ENCODE data around the gene COX7A2L.
"Not testable (repeated sequence)": the region's sequence is repeated elsewhere in the genome, so short reads cannot be mapped to it uniquely, and the experiment has no call there.

The COX7A2L gene, protein sequence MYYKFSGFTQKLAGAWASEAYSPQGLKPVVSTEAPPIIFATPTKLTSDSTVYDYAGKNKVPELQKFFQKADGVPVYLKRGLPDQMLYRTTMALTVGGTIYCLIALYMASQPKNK

GRCh38 chr2:42360890-42361727 is at the start of gene COX7A2L:
Gene COX7A2L, minus strand, starts transcription at chr2:42361217. Its CDS starts 56 bp downstream, at chr2:42361161.
- peak; percentile 94 for DNase-seq

DNA sequence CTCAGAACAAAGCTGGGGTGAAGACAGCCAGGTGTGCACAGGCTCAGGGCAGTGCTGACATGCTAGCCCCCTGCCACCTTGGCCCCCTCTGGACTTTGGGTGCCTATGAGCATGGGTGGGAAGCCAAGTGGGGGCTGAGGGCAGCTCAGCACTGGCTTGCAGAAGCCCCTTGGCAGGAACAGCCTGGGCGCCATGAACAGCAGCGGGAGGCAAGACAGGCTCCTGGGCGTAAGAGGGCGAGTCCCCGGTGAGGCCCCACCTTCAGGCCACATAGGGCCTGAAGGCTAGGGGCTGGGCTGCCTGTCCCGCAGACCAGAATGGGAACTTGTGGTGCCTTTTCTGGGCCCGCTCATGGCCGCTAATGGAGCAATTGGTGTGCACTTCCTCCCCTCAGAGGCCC is 47.0 kb upstream of the COX7A2L start:
- no peak for DNase-seq

DNA sequence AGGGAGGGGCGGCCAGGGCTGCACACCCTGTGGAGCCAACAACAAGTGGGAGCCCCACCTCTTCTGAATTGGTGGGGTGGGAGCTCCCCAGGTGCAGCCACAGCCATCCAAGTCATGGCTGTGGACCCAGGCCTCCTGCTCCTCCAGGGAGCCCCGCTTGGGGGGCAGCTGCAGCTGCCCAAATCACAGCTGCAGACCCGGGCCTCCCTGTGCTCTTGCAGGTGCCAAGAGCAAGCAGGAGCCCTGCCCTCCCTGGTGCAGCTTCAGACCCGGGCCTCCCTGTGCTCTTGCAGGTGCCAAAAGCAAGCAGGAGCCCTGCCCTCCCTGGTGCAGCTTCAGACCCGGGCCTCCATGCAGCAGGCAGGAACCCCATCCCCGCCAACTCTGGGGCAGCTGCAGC is 46.5 kb upstream of the COX7A2L start:
- DNase-seq: no peak

GRCh38 chr2:42404676-42405075 is 43.7 kb upstream of the COX7A2L start:
- DNase-seq: no peak

DNA sequence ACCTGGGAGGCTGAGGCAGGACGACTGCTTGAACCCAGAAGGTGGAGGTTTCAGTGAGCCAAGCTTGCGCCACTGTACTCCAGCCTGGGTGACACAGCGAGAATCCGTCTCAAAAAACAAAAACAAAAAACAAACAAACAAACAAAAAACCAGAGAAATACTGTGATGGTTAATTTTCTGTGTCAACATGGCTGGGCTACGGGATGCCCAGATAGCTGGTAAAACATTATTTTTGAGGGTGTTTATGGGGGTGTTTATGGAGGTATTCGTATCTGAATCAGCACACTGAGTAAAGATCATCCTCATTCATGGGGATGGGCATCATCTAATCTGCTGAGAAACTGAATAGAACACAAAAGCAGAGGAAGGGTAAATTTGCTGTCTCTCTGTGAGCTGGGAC is 40.8 kb upstream of the COX7A2L start:
- no peak for DNase-seq

DNA sequence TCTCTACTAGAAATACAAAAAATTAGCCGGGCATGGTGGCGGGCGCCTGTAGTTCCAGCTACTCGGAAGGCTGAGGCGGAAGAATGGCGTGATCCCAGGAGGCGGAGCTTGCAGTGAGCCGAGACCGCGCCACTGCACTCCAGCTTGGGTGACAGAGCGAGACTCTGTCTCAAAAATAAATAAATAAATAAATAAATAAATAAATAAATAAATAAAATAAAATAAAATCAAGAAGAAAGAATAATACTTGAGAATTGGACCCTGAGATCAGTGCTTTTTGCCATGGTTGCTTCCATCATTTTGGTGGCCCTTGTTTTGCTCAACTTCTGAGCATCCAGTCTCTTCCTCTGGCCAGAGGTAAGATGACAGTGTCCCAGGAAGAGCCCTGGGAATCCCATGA is 37.0 kb upstream of the COX7A2L start:
- not testable (repeated sequence) for DNase-seq

DNA sequence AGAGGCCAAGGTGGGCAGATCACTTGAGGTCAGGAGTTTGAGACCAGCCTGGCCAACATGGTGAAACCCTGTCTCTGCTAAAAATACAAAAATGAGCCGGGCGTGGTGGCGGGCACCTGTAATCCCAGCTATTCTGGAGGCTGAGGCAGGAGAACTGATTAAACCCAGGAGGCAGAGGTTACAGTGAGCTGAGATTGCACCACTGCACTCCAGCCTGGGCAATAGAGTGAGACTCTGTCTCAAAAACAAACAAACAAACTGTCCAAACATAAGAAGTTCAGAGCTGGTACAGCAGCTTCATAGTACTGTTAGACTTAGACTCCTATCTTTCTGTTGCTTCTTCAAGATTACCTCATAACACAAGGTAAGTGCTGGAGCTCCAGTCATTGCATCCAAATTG is 32.3 kb upstream of the COX7A2L start:
- not testable (repeated sequence) for DNase-seq

- no peak for DNase-seq
Observed at GRCh38 chr2:42392191-42392590, 31.2 kb upstream of the COX7A2L start.

- no peak for DNase-seq
Observed at GRCh38 chr2:42390401-42390969, 29.5 kb upstream of the COX7A2L start.

DNA sequence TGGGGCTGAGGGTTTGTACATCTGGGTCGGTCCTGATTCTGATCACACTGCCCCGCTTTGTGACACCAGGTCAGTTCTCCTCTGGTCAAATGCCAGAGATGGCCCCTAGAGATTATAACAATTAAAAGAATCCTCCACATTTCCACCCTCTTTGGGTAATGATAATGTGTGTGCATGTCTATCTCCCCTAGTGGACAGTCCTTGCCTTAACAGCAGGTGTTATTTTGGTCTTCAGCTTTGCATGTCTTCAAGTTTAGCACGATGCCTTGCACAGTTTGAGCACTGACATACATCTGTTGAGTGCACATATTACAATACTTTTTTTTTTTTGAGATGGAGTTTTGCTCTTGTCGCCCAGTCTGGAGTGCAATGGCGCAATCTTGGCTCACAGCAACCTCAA is 25.7 kb upstream of the COX7A2L start:
- no peak for DNase-seq

GRCh38 chr2:42385225-42385624 is 24.2 kb upstream of the COX7A2L start:
- DNase-seq: no peak

DNA sequence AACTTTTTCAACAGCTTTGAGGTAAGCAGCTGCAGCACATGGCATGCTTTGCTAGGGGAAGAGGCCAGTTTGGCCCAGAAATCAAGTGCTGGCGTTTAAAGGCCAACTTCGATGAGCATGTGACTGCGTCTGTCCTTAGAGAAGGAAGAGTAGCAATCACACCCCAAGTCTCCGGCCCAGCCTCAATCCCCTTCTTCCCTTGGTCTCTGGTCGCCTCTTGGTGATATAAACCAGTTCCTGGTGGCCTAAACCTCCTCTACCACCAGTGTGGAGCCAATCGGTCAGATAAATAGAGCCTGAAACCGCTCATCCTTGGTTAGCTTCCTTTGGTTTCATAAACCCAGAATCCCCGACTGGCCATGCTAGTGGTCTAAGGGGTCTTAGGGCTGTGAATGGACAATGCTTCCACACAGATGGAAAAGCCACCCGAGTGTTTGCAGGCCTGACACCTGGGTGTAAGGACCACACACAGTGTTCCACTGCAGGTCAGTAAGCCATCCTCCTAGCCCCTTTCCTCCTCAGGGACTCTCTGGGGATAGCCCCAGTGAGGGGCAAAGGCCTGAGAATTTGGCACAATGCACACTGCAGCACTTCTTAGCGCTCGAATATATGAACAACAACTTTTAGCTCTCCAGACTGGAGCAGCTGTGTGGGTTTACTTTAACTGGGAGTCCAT is 23.0 kb upstream of the COX7A2L start:
- DNase-seq: no peak

- DNase-seq: no peak
Observed at GRCh38 chr2:42382144-42382543, 21.1 kb upstream of the COX7A2L start.

DNA sequence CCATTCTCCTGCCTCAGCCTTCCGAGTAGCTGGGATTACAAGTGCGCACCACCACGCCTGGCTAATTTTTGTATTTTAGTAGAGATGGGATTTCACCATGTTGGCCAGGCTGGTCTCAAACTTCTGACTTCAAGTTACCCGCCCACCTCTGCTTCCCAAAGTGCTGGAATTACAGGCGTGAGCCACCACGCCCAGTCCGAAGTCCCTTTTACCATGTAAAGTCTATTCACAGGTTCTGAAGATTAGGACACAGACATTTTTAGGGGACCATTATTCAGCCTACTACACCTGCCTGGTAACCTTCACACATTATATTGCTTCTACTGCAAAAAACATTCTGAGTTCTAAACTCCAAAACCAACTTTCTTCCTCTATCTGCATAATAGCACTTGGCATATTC is 19.0 kb upstream of the COX7A2L start:
- not testable (repeated sequence) for DNase-seq

DNA sequence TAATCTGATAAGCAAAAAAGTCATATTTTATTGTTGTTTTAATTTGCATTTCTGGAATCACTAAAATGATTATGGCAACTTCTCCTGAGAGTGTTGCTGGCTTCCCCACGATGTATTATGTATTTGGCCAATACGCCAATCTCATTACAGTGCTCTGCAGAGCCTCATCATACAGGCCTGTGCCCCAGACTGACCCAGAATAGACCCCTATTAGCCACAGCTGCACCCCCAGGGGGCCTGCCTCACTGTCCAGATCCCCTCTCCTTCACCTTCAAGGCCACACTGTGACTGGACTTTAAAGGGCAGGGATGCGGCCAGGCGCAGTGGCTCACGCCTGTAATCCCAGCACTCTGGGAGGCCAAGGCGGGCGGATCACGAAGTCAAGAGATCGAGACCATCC is 17.4 kb upstream of the COX7A2L start:
- DNase-seq: no peak

- no peak for DNase-seq
Observed at GRCh38 chr2:42376758-42377157, 15.7 kb upstream of the COX7A2L start.

DNA sequence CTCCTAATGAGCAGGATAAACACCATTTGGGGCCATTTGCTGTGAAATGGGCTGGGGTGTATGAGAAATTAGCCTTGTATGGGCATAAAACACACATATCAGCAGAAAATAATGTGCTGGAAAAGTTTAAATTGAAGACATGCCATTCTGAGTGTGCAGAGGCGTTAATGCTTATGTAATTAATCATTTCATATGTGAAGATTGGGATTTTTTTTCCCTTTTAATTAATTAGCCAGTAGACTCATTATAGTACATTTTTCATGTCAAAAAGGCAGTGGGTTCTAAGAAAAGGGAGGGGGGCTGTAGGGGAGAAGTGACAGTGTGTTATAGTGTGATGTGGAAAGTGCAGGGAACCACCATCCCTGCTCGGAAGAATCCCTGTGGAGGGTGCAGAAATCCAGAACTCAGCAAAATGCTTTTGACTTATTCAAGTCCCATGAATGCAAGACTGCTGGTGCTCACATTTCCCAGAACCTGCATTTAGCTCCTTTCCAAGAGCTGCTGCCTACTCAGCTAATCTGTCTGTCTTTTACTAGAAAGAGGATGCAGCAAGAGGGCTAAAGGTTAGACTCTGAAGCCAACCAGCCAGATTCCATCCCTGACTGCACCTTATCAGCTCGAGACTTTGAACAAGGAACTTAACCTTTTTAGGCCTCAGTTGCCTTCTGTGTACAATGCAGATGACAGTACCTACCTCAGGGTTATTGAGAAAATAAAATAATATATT is 11.6 kb upstream of the COX7A2L start:
- DNase-seq: no peak

GRCh38 chr2:42371611-42372473 is 10.8 kb upstream of the COX7A2L start:
- no peak for DNase-seq

DNA sequence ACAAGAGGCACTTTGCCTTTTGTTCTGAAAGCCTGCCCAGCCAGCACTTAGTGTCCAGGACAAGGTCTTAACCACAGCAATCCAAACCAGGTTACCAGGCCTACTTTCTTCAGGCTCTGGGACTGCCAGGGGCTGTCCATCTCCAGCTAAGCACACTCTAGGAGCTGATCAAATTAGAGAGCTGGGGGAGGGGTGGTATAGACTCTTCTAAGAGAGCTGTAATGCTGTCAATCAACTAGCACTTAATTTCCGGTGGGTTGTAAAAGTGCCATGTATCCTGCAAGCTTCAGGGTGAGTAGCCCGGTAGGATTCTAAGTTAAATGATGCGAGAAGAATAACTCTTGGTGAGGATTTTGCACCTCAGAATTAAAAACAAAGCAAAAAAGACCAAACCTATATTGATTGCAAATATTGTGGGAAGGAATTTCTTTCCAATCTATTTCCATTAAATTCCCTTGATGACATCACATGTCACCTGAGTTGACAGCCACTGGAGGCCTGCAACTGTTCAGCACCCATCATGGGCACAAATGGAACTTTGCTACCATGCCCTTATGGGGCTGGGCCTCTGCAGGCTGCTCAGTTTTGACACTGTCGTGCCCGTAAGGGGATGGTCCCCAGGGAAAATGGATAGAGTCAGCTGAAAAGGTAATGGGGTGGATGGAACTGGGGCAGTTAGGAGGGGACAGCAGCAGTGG is 8.7 kb upstream of the COX7A2L start:
- no peak for DNase-seq

- no peak for DNase-seq
Observed at GRCh38 chr2:42368817-42369531, 8.0 kb upstream of the COX7A2L start.

DNA sequence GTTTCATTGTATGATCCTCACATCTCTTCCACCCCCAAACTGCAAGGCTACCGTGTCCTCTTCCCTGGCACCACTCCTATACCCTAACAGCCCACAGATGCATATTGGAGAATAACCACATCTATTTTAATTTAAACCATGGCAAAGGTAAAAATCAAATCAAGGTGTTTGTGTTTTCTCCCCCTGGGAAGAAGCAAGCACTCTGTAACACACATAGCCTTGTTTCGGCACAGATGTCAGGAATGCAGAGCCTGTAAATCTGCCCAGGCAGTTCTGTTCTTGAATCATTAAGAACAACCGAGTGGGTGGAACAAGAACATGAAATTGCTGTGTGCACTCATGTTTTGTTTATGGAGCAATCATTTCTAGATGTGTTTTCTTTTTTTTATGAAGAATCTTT is 6.8 kb upstream of the COX7A2L start:
- no peak for DNase-seq

All from activated gamma-delta T cell treated with Interleukin-2 at 50 U/mL for 16 hours (primary cell).